IMR-90 (cell line): ENCODE data around the gene MFGE8. TPM values are rescaled to one million over a fixed set of nuclear protein-coding genes. Genes with fewer than 3 reads are reported as not detected.

Experiments
- ATAC-seq: fragments of 200-7000 bp; cut with Tn5 transposase; 2 replicates; pipeline ENCODE4 v1.9.1; 2020; ENCODE audit warnings: low read depth, mild to moderate bottlenecking, moderate library complexity
- BruUV-seq: library from RNA; stranded (reverse); fragments of 400-500 nt; replicated peaks from 2 replicates; lab custom pipeline; 2021; lab: Mats Ljungman, UMichigan
- CTCF ChIA-PET: fragments of 300-600 bp; formaldehyde crosslinking; extraction: SDS; loops from one replicate; lab custom pipeline; 2021; ENCODE audit warnings: antibody characterized with exemption; lab: Yijun Ruan, JAX
- POLR2A ChIA-PET: fragments of 300-600 bp; sonication (Branson Sonifier 250); formaldehyde crosslinking; loops from one replicate; lab custom pipeline; 2022; ENCODE audit warnings: antibody characterized with exemption; ENCODE audit not compliant: unreplicated experiment; lab: Charles Lee
- DNase-seq: peaks from one replicate; pipeline ENCODE4 v3.0.0; 2013
- H2AFZ ChIP-seq: replicated peaks from 2 replicates; pipeline ENCODE3; 2013; ENCODE audit warnings: low read length, mild to moderate bottlenecking; ENCODE audit not compliant: poor library complexity
- H2AK5ac ChIP-seq: 2 replicates; pipeline ENCODE4 v1.6.1; 2013; ENCODE audit warnings: low read depth, low read length, inconsistent platforms
- H2AK9ac ChIP-seq: replicated peaks from 2 replicates; pipeline ENCODE3; 2013; ENCODE audit warnings: mild to moderate bottlenecking, low read depth, low read length, moderate library complexity; ENCODE audit not compliant: poor library complexity
- H2BK120ac ChIP-seq: 2 replicates; pipeline ENCODE4 v1.6.1; 2013; ENCODE audit warnings: low read depth, low read length, inconsistent platforms
- H2BK15ac ChIP-seq: 3 replicates; pipeline ENCODE4 v1.6.1; 2013; ENCODE audit warnings: low read depth, low read length, inconsistent platforms
- H2BK20ac ChIP-seq: 2 replicates; pipeline ENCODE4 v1.6.1; 2013; ENCODE audit warnings: low read depth, mild to moderate bottlenecking, inconsistent platforms, low read length, moderate library complexity
- H2BK5ac ChIP-seq: 2 replicates; pipeline ENCODE4 v1.6.1; 2013; ENCODE audit warnings: mild to moderate bottlenecking, low read depth, low read length, inconsistent platforms; ENCODE audit not compliant: poor library complexity, severe bottlenecking
- H3K14ac ChIP-seq: replicated peaks from 2 replicates; pipeline ENCODE4 v1.6.1; 2013; ENCODE audit warnings: low read depth, low read length, inconsistent platforms
- H3K18ac ChIP-seq: 2 replicates; pipeline ENCODE4 v1.6.1; 2013; ENCODE audit warnings: low read depth, low read length, control low read depth
- H3K23ac ChIP-seq: 2 replicates; pipeline ENCODE4 v1.6.1; 2013; ENCODE audit warnings: low read depth, low read length, inconsistent platforms
- H3K27ac ChIP-seq: 2 replicates; pipeline ENCODE4 v1.5.1; 2013; ENCODE audit warnings: mild to moderate bottlenecking, control low read depth, low read length; ENCODE audit not compliant: insufficient read depth
- H3K27me3 ChIP-seq: 2 replicates; pipeline ENCODE4 v1.6.1; 2013; ENCODE audit warnings: low read length; ENCODE audit not compliant: control insufficient read depth, insufficient read depth
- H3K36me3 ChIP-seq: 2 replicates; pipeline ENCODE4 v1.6.1; 2013; ENCODE audit warnings: low read length, mixed read lengths; ENCODE audit not compliant: control insufficient read depth, insufficient read depth
- H3K4ac ChIP-seq: 2 replicates; pipeline ENCODE4 v1.6.1; 2013; ENCODE audit warnings: low read depth, low read length, inconsistent platforms
- H3K4me1 ChIP-seq: 2 replicates; pipeline ENCODE4 v1.6.1; 2013; ENCODE audit warnings: low read length, mixed read lengths; ENCODE audit not compliant: control insufficient read depth, insufficient read depth
- H3K4me2 ChIP-seq: 2 replicates; pipeline ENCODE4 v1.6.1; 2013; ENCODE audit warnings: low read depth, mild to moderate bottlenecking, control low read depth, low read length, moderate library complexity
- H3K4me3 ChIP-seq: 2 replicates; pipeline ENCODE4 v1.5.1; 2013; ENCODE audit warnings: low read depth, mild to moderate bottlenecking, control low read depth, low read length, moderate library complexity; ENCODE audit not compliant: insufficient read depth
- H3K56ac ChIP-seq: 2 replicates; pipeline ENCODE4 v1.6.1; 2013; ENCODE audit warnings: low read length, inconsistent platforms; ENCODE audit not compliant: insufficient read depth; ENCODE audit errors: extremely low read depth
- H3K79me1 ChIP-seq, 2 experiments: 2 replicates each; pipeline ENCODE4 v1.6.1; 2013; ENCODE audit warnings: low read length in 2 of 2, inconsistent platforms in 1 of 2, low read depth in 1 of 2
- H3K9ac ChIP-seq: 2 replicates; pipeline ENCODE4 v1.6.1; 2013; ENCODE audit warnings: low read depth, low read length, control low read depth
- H3K9me1 ChIP-seq: 2 replicates; pipeline ENCODE4 v1.6.1; 2013; ENCODE audit warnings: low read length, inconsistent platforms; ENCODE audit not compliant: insufficient read depth
- H3K9me3 ChIP-seq: 2 replicates; pipeline ENCODE4 v1.6.1; 2013; ENCODE audit warnings: low read length; ENCODE audit not compliant: control insufficient read depth, insufficient read depth
- H4K20me1 ChIP-seq: 2 replicates; pipeline ENCODE4 v1.6.1; 2013; ENCODE audit warnings: low read length, inconsistent platforms; ENCODE audit not compliant: insufficient read depth
- H4K5ac ChIP-seq: 2 replicates; pipeline ENCODE4 v1.6.1; 2013; ENCODE audit warnings: mild to moderate bottlenecking, low read depth, low read length, control low read depth
- H4K8ac ChIP-seq, 2 experiments: 2 replicates each; pipeline ENCODE4 v1.6.1; 2013; ENCODE audit warnings: low read depth in 2 of 2, low read length in 2 of 2, control low read depth in 1 of 2, inconsistent platforms in 1 of 2
- H4K91ac ChIP-seq: 2 replicates; pipeline ENCODE4 v1.6.1; 2013; ENCODE audit warnings: low read depth, low read length, inconsistent platforms; ENCODE audit not compliant: insufficient read depth
- FOS ChIP-seq: fragments of 150-350 bp; IDR thresholded peaks from 2 replicates; pipeline ENCODE4 v1.6.1; 2016; ENCODE audit warnings: low read depth, low read length
- MAZ ChIP-seq: IDR thresholded peaks from 2 replicates; pipeline ENCODE4 v1.6.1; 2012; ENCODE audit warnings: low read depth, mild to moderate bottlenecking, low read length, improper control_type of control experiment, moderate library complexity, borderline replicate concordance
- MXI1 ChIP-seq: IDR thresholded peaks from 2 replicates; pipeline ENCODE4 v1.6.1; 2012; ENCODE audit warnings: low read depth, mild to moderate bottlenecking, low read length, moderate library complexity, borderline replicate concordance
- NFE2L2 ChIP-seq: fragments of 150-350 bp; IDR thresholded peaks from 2 replicates; pipeline ENCODE4 v1.6.1; 2016; ENCODE audit warnings: low read depth, mild to moderate bottlenecking, low read length
- RCOR1 ChIP-seq: IDR thresholded peaks from 2 replicates; pipeline ENCODE4 v1.6.1; 2012; ENCODE audit warnings: mild to moderate bottlenecking, low read length, improper control_type of control experiment; ENCODE audit not compliant: insufficient replicate concordance
- SMC3 ChIP-seq: fragments of 150-350 bp; IDR thresholded peaks from 2 replicates; pipeline ENCODE4 v1.6.1; 2016; ENCODE audit warnings: low read depth, mild to moderate bottlenecking, antibody characterized with exemption, low read length, moderate library complexity
- whole genome bisulfite sequencing, 2 experiments: methylation state at CpG; one replicate each; pipeline versions ENCODE4 v1.1.5 to v1.1.7; 2013; ENCODE audit warnings: missing lambda C conversion rate in 2 of 2; ENCODE audit not compliant: insufficient read length in 1 of 2; ENCODE audit errors: extremely low coverage in 2 of 2; 5-methylcytosine and 5-hydroxymethylcytosine counted together
- dilution Hi-C: fragments of 300-500 bp; cut with HindIII; formaldehyde crosslinking; loops from one replicate; pipeline ENCODE4 v1.14.3; 2018; ENCODE audit warnings: low sequenced_read_pairs; ENCODE audit not compliant: unreplicated experiment
- in situ Hi-C: fragments of 300-500 bp; cut with MboI; formaldehyde crosslinking; loops from 3 replicates; pipeline ENCODE4 v1.14.3; 2019; ENCODE audit warnings: low sequenced_read_pairs, inconsistent platforms, mixed read lengths
- intact Hi-C: fragments of 100-400 bp; cut with micrococcal nuclease; formaldehyde crosslinking; loops from 2 replicates; pipeline ENCODE4 v1.10.0; 2022
- polyA plus RNA-seq, 3 experiments: library from polyadenylated mRNA; depleted of rRNA; stranded (reverse); fragments of >200 nt; gene quantifications; 2 replicates each; pipeline ENCODE4 v1.2.3, GENCODE V29; 2012; ENCODE audit warnings: low replicate concordance in 1 of 3
- total RNA-seq: library from RNA; depleted of rRNA; stranded (reverse); fragments of >200 nt; gene quantifications from 2 replicates; pipeline ENCODE4 v1.2.3, GENCODE V29; 2012
- TF ChIP-seq, protein P1 (sequence below): conservative IDR thresholded peaks from 2 replicates; pipeline ENCODE4 v1.5.1; 2012; ENCODE audit warnings: mild to moderate bottlenecking, low read depth, low read length, improper control_type of control experiment

Gene MFGE8
- total and polyA plus RNA-seq, 2 of the 4 experiments (the other 2 are of a cell fraction), result 232 to 1,912 TPM

DNA sequence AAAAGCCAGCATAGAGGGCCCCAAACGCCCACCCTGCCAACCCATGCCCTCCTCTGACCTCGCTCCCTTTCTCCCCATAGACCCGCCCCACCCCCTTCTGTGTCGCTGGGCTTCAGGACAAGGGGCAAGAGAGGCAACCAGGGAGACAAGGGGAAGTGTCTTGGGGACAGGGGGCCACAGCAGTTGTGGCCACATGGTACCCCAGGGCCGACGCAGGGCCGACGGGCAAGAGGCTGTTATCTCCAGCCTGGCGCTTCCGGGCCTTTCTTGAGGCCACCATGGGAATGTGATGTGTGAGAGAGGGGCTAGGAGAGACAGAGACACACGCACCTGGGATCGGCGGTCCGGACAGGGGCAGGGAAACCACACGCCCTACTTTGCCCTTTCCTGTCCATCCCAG, 14.4 kb downstream of the MFGE8 start:
- no peak overlapping the region for H4K5ac ChIP-seq
- POLR2A ChIA-PET, result interaction anchor here (0.6 kb wide), 1 partner anchor 83 kb away, joined by 4 read pairs; no protein-coding TSS in a partner anchor
- H2BK15ac ChIP-seq, result no peak overlapping the region
- H3K27ac ChIP-seq, result no peak overlapping the region
- H3K14ac ChIP-seq, result no peak overlapping the region
- H4K91ac ChIP-seq, result no peak overlapping the region
- H3K4me2 ChIP-seq, result no peak overlapping the region
- no peak overlapping the region for H4K8ac ChIP-seq
- peaks cover 13% of the 10 kb centered on the region for H3K9me1 ChIP-seq
- ATAC-seq, result no peak
- no peak overlapping the region for H3K56ac ChIP-seq
- H4K20me1 ChIP-seq, result peaks cover 59% of the 10 kb centered on the region
- CTCF ChIA-PET, result no interaction called here
- no peak overlapping the region for H3K4ac ChIP-seq
- no peak overlapping the region for H2AK5ac ChIP-seq
- H3K36me3 ChIP-seq, result peaks cover 36% of the 10 kb centered on the region
- dilution Hi-C loops, result no loop called here
- TSS peak; percentile 71 for BruUV-seq
- peaks cover 14% of the 10 kb centered on the region for H3K4me1 ChIP-seq
- no peak overlapping the region for H2BK20ac ChIP-seq
- no peak overlapping the region for H3K9ac ChIP-seq
- no peak overlapping the region for H2BK120ac ChIP-seq
- H3K18ac ChIP-seq, result no peak overlapping the region
- H2AK9ac ChIP-seq, result no peak overlapping the region
- no peak overlapping the region for H2BK5ac ChIP-seq
- no peak for DNase-seq
- H3K9me3 ChIP-seq, result no peaks in the 10 kb centered on the region
- no peaks in the 10 kb centered on the region for H3K27me3 ChIP-seq
- no peak overlapping the region for H3K4me3 ChIP-seq
- WGBS, 2 experiments, result no CpG with 5 or more reads among the region's 15 CpGs
- H3K23ac ChIP-seq, result no peak overlapping the region
- in situ Hi-C loops, result no loop called here
- intact Hi-C loops, result no loop called here
- H3K79me1 ChIP-seq, result peaks cover 21 to 42% of the 10 kb centered on the region in 2 experiments; a peak in 3 of 4 replicates
- no peak overlapping the region for H2AFZ ChIP-seq
- TF ChIP-seq FOS (no peak), SMC3 (no peak), RCOR1 (no peak), NFE2L2 (no peak), MXI1 (no peak), MAZ (no peak)
- TF ChIP-seq, protein P1, sequence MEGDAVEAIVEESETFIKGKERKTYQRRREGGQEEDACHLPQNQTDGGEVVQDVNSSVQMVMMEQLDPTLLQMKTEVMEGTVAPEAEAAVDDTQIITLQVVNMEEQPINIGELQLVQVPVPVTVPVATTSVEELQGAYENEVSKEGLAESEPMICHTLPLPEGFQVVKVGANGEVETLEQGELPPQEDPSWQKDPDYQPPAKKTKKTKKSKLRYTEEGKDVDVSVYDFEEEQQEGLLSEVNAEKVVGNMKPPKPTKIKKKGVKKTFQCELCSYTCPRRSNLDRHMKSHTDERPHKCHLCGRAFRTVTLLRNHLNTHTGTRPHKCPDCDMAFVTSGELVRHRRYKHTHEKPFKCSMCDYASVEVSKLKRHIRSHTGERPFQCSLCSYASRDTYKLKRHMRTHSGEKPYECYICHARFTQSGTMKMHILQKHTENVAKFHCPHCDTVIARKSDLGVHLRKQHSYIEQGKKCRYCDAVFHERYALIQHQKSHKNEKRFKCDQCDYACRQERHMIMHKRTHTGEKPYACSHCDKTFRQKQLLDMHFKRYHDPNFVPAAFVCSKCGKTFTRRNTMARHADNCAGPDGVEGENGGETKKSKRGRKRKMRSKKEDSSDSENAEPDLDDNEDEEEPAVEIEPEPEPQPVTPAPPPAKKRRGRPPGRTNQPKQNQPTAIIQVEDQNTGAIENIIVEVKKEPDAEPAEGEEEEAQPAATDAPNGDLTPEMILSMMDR, result no peak
